CD14-positive monocyte (primary cell): Measurements from ENCODE around the gene RUFY4. TPM values are rescaled to one million over a fixed set of nuclear protein-coding genes. Genes with fewer than 3 reads are reported as not detected.

Experiments
- DNase-seq, 3 donors: peaks; one replicate each; pipeline ENCODE4 v3.0.0-alpha.2; 2011 to 2022
- H2AFZ ChIP-seq: 2 replicates; pipeline ENCODE4 v1.6.0; 2012; ENCODE audit warnings: mild to moderate bottlenecking, low read depth, low read length, inconsistent platforms; ENCODE audit not compliant: insufficient read depth, poor library complexity, severe bottlenecking
- H3K27ac ChIP-seq, 2 donors: 1 replicate in 1 of 2; 2 replicates in 1 of 2; pipeline ENCODE4 v1.5.1; 2012 to 2013; ENCODE audit warnings: low read length in 2 of 2, control low read depth in 1 of 2, inconsistent platforms in 1 of 2, low read depth in 1 of 2, mild to moderate bottlenecking in 1 of 2
- H3K27me3 ChIP-seq, 2 donors: one replicate each; pipeline versions ENCODE4 v1.6.0 to v1.6.1; 2011 to 2013; ENCODE audit warnings: low read length in 2 of 2; ENCODE audit not compliant: control insufficient read depth in 2 of 2, insufficient read depth in 2 of 2
- H3K36me3 ChIP-seq, 2 donors: replicated peaks in 1 of 2; 1 replicate in 1 of 2; 2 replicates in 1 of 2; pipeline versions ENCODE4 v1.5.1 to v1.6.1; 2012 to 2013; ENCODE audit warnings: low read length in 2 of 2, control low read depth in 1 of 2, inconsistent platforms in 1 of 2, mild to moderate bottlenecking in 1 of 2; ENCODE audit not compliant: insufficient read depth in 2 of 2, control insufficient read depth in 1 of 2
- H3K4me1 ChIP-seq, 2 donors: 1 replicate in 1 of 2; 2 replicates in 1 of 2; pipeline versions ENCODE4 v1.5.1 to v1.6.1; 2012 to 2013; ENCODE audit warnings: low read length in 2 of 2, control low read depth in 1 of 2, inconsistent platforms in 1 of 2, mild to moderate bottlenecking in 1 of 2, moderate library complexity in 1 of 2; ENCODE audit not compliant: insufficient read depth in 2 of 2, control insufficient read depth in 1 of 2
- H3K4me2 ChIP-seq: replicated peaks from 2 replicates; pipeline ENCODE3; 2012; ENCODE audit warnings: low read length, moderate library complexity, mild to moderate bottlenecking; ENCODE audit not compliant: poor library complexity, severe bottlenecking; ENCODE audit errors: extremely low read depth
- H3K4me3 ChIP-seq, 3 experiments: fragments of 200-600 bp in 1 of 3; sonication (generic) in 1 of 3; replicated peaks in 1 of 3; 1 replicate in 2 of 3; 2 replicates in 1 of 3; pipeline ENCODE4 v1.5.1; 2011 to 2013; ENCODE audit warnings: low read length in 3 of 3, mild to moderate bottlenecking in 3 of 3, control low read depth in 2 of 3, low read depth in 2 of 3, inconsistent platforms in 1 of 3, moderate library complexity in 1 of 3
- H3K79me2 ChIP-seq: 2 replicates; pipeline ENCODE4 v1.6.0; 2012; ENCODE audit warnings: mild to moderate bottlenecking, control low read depth, inconsistent platforms, low read length, moderate library complexity; ENCODE audit not compliant: insufficient read depth
- H3K9ac ChIP-seq: 2 replicates; pipeline ENCODE4 v1.6.0; 2017; ENCODE audit warnings: low read length, mild to moderate bottlenecking; ENCODE audit not compliant: insufficient read depth, poor library complexity, severe bottlenecking
- H3K9me3 ChIP-seq, 2 donors: replicated peaks in 1 of 2; 1 replicate in 1 of 2; 2 replicates in 1 of 2; pipeline versions ENCODE4 v1.5.1 to v1.6.1; 2012 to 2013; ENCODE audit warnings: low read length in 2 of 2, control low read depth in 1 of 2; ENCODE audit not compliant: control insufficient read depth in 1 of 2, insufficient read depth in 1 of 2
- H4K20me1 ChIP-seq: 2 replicates; pipeline ENCODE4 v1.6.0; 2012; ENCODE audit warnings: mild to moderate bottlenecking, low read length, control low read depth, moderate library complexity; ENCODE audit not compliant: insufficient read depth
- H3K27ac Mint-ChIP-seq, 7 donors: one replicate each; pipeline ENCODE4 v1.8.0; 2020; ENCODE audit warnings: mild to moderate bottlenecking in 7 of 7, mixed read lengths in 7 of 7, moderate library complexity in 6 of 7, inconsistent platforms in 2 of 7
- H3K27me3 Mint-ChIP-seq, 3 donors: one replicate each; pipeline ENCODE4 v1.8.0; 2021 to 2022; ENCODE audit warnings: low read depth in 3 of 3, mild to moderate bottlenecking in 3 of 3, mixed read lengths in 3 of 3, moderate library complexity in 3 of 3, inconsistent platforms in 1 of 3
- H3K36me3 Mint-ChIP-seq, 2 donors: one replicate each; pipeline ENCODE4 v1.8.0; 2020; ENCODE audit warnings: mixed read lengths in 2 of 2, inconsistent platforms in 1 of 2, mild to moderate bottlenecking in 1 of 2
- H3K4me1 Mint-ChIP-seq: one replicate; pipeline ENCODE4 v1.8.0; 2020; ENCODE audit warnings: mild to moderate bottlenecking, mixed read lengths
- H3K4me3 Mint-ChIP-seq, 2 donors: one replicate each; pipeline ENCODE4 v1.8.0; 2020; ENCODE audit warnings: mild to moderate bottlenecking in 2 of 2, mixed read lengths in 2 of 2, moderate library complexity in 1 of 2
- H3K9me3 Mint-ChIP-seq, 7 donors: one replicate each; pipeline ENCODE4 v1.8.0; 2020 to 2022; ENCODE audit warnings: mixed read lengths in 7 of 7, mild to moderate bottlenecking in 6 of 7, moderate library complexity in 6 of 7, inconsistent platforms in 2 of 7
- WGBS: methylation state at CpG from one replicate; pipeline ENCODE4 v1.1.5; 2013; ENCODE audit warnings: missing lambda C conversion rate; ENCODE audit not compliant: insufficient coverage; 5-methylcytosine and 5-hydroxymethylcytosine counted together
- intact Hi-C, 2 donors: fragments of 100-400 bp; cut with micrococcal nuclease; formaldehyde crosslinking; loops; one replicate each; pipeline versions ENCODE4 v1.15.0 to v1.15.1; 2023
- polyA plus RNA-seq, 3 donors: library from polyadenylated mRNA; depleted of rRNA in 1 of 3; unstranded in 2 of 3; stranded (reverse) in 1 of 3; fragments of 300-500 nt in 2 of 3; fragments of >200 nt in 1 of 3; fragmentation: Illumina TruSeq in 2 of 3; gene quantifications; 1 replicate in 2 of 3; 2 replicates in 1 of 3; pipeline ENCODE4 v1.2.3, GENCODE V29; 2012 to 2021
- TF ChIP-seq, protein P1 (sequence below): fragments of 200-600 bp; IDR thresholded peaks from one replicate; pipeline ENCODE4 v1.8.0; 2022; ENCODE audit warnings: antibody characterized with exemption, mild to moderate bottlenecking

Gene RUFY4
- polyA plus RNA-seq, 3 donors, result 0.65 to 26.1 (median 0.68) TPM

DNA sequence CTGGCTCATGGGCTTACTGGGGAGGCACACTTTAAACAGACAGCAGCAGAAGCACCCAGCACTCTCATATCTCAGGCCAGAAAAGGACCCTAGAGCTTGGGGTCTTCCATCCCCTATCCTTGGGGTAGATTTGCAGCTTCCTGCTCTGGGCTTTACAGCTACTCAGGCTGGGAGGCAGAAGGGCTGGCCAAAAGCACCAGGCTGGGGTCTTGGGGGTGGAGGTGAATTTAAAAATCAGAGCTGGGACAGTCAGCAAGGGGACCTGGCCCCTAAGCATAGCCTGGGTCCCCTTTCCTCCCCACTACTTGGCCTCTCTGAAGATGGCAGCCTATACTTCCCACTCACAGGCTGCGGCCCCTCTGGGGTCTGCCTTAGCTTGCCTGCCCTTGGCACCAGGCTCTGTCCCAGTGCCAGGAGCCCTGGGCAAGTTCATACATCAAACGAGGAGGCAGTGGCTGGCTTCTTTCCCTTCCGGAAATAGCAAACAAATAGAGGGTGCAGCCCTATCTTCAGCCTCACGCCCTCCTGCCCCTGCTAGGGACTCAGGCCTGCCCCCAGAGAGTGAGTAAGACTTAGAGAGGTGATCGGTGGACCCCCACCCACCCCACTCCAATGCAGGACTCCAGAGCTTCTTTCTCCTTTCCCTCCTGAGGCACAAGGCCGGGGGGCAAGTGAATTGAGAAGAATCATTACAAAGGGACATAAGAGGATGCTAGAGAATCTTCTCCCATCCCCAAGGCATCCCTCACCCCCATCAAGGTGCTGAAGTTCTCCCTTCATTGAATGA lies 40.3 kb upstream of the RUFY4 start:
- Mint-ChIP-seq H3K27me3 (peaks cover 0 to 8% (median 3%) of the 10 kb centered on the region in 3 donors), H3K27ac (peak overlapping the region in 1 of 7 donors; percentile 31)

More for the DNA sequence above, 40.3 kb upstream of the RUFY4 start:
- Histone ChIP-seq H3K4me3 (no peak overlapping the region), H3K4me2 (no peak overlapping the region), H3K27me3 (no peaks in the 10 kb centered on the region), H3K4me1 (peaks cover 15 to 22% of the 10 kb centered on the region in 2 donors), H3K9ac (peak overlapping the region; percentile 11), H3K27ac (no peak overlapping the region), H3K36me3 (no peaks in the 10 kb centered on the region), H2AFZ (no peak overlapping the region), H4K20me1 (no peaks in the 10 kb centered on the region), H3K79me2 (peaks cover 13% of the 10 kb centered on the region), H3K9me3 (no peaks in the 10 kb centered on the region)
- intact Hi-C loops, result no loop called here
- TF ChIP-seq, protein P1, sequence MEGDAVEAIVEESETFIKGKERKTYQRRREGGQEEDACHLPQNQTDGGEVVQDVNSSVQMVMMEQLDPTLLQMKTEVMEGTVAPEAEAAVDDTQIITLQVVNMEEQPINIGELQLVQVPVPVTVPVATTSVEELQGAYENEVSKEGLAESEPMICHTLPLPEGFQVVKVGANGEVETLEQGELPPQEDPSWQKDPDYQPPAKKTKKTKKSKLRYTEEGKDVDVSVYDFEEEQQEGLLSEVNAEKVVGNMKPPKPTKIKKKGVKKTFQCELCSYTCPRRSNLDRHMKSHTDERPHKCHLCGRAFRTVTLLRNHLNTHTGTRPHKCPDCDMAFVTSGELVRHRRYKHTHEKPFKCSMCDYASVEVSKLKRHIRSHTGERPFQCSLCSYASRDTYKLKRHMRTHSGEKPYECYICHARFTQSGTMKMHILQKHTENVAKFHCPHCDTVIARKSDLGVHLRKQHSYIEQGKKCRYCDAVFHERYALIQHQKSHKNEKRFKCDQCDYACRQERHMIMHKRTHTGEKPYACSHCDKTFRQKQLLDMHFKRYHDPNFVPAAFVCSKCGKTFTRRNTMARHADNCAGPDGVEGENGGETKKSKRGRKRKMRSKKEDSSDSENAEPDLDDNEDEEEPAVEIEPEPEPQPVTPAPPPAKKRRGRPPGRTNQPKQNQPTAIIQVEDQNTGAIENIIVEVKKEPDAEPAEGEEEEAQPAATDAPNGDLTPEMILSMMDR, result no peak
- DNase-seq, result no peak
- H3K4me3 Mint-ChIP-seq, result no peak overlapping the region
- peaks cover 16% of the 10 kb centered on the region for H3K4me1 Mint-ChIP-seq
- no peaks in the 10 kb centered on the region for H3K9me3 Mint-ChIP-seq
- 100% methylated on average over 3 of the region's 6 CpGs for WGBS
- peaks cover 0 to 4% of the 10 kb centered on the region in 2 donors for H3K36me3 Mint-ChIP-seq
